ENCODE results near the gene SERPINB8.
"Not testable (repeated sequence)": the region's sequence is repeated elsewhere in the genome, so short reads cannot be mapped to it uniquely, and the experiment has no call there.

SERPINB8 gene

DNA sequence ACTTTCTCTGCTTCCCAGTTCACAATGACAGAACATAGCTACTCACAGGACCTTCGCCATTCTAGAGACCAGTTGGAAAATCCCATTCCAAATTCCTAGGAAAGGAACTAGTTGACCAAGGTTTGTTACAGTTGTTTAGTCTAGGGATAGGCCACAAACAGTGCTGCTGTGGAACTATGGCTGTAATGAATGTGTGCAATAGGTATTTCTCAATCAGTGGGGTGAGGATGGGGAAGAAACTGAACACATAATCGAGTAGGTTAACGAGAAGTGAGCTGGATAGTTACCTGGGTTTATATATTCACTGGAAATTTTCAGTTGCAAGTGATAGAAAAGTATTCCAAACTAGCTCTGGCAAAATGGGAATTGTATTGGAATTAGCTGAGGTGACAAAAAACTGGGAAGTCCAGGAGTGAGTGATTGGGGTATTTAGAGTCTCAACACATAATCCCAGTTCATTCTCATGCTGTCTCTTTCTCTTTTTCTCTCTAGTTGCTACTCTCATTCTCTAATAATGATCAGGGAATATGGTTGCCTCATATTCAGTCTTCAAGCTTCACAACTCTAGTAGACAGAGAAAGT, 39.0 kb upstream of the SERPINB8 start:
- DNase-seq = no peak
- H3K9ac ChIP-seq (ENCODE audit: low read length) = no peak overlapping the region
- H2BK5ac ChIP-seq (ENCODE audit: low read length) = no peak overlapping the region
- H3K4me1 ChIP-seq (ENCODE audit: control insufficient read depth, low read depth, low read length) = no peaks in the 10 kb centered on the region
- H3K56ac ChIP-seq (ENCODE audit: low read length) = no peak overlapping the region
- no peak overlapping the region for H3K27ac ChIP-seq (ENCODE audit: low read depth, low read length)
- H4K5ac ChIP-seq (ENCODE audit: low read length) = no peak overlapping the region
- no peak overlapping the region for H3K18ac ChIP-seq (ENCODE audit: low read length)
- no peak overlapping the region for H4K8ac ChIP-seq (ENCODE audit: low read depth, low read length)
- no peaks in the 10 kb centered on the region for H3K27me3 ChIP-seq (ENCODE audit: insufficient read depth, low read length, poor library complexity)
- H2BK15ac ChIP-seq (replicated peaks; ENCODE audit: low read depth) = no peak overlapping the region
- no peaks in the 10 kb centered on the region for H3K79me1 ChIP-seq (ENCODE audit: low read length)
- no peak overlapping the region for H3K4me3 ChIP-seq (ENCODE audit: low read length)
- no CpG with 5 or more reads among the region's 3 CpGs for WGBS (ENCODE audit: extremely low coverage, insufficient coverage, low lambda C conversion rate)
- no peak overlapping the region for H3K23ac ChIP-seq (ENCODE audit: low read length)
- no peaks in the 10 kb centered on the region for H3K79me2 ChIP-seq (ENCODE audit: control insufficient read depth, insufficient read depth, low read length)
- H2AK5ac ChIP-seq (ENCODE audit: low read length) = no peak overlapping the region
- no peak overlapping the region for H3K4ac ChIP-seq (ENCODE audit: low read depth, low read length)
- H3K36me3 ChIP-seq (ENCODE audit: control insufficient read depth, insufficient read depth, low read length) = no peaks in the 10 kb centered on the region
- H3K4me2 ChIP-seq (ENCODE audit: low read length) = no peak overlapping the region
- H2BK120ac ChIP-seq (ENCODE audit: low read depth, low read length) = no peak overlapping the region

DNA sequence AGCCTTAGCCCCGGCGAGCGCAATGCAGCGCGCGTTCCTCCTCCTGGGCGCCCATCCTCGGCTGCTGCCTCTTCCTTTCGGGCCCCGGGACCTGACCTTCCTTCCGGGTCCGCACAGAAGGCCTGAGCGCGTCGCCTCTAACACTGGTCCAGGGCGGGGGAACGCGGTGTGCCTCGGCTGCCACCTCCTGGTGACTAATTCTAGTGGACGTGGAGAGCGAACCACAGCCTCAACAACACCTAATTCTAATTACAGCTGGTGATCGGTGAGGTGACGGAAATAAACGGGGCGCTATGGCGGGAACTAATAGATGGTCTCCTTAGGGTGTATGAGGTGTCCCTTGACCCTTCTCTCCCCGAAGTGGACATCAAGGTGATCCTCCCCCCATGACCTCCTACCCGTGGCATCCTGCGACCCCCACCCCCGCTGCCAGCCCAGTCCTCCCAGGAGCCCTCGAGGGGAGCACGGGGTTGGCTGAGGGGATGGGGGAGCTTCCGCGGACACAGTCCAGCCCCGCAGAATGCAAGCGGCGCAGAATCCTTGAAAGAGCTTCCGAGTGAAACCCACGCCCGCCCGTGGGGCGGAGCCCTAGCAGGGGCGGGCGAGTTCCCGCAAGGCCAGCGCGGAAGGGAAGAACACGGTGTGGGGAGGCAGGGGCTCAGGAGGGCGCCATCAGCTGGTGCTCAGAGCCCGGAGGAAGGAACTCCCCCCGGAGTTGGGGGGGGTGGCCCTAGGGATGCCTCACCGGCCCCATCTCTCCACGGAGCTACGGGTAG, 33.5 kb upstream of the SERPINB8 start:
- no peaks in the 10 kb centered on the region for H3K27me3 ChIP-seq (ENCODE audit: insufficient read depth, low read length, poor library complexity)
- H2AK5ac ChIP-seq (ENCODE audit: low read length) = no peak overlapping the region
- no CpG with 5 or more reads among the region's 54 CpGs for WGBS (ENCODE audit: extremely low coverage, insufficient coverage, low lambda C conversion rate)
- peak; percentile 92 for DNase-seq
- peak overlapping the region; percentile 19 for H3K18ac ChIP-seq (ENCODE audit: low read length)
- no peaks in the 10 kb centered on the region for H3K4me1 ChIP-seq (ENCODE audit: control insufficient read depth, low read depth, low read length)
- peak overlapping the region; percentile 51 for H3K4me3 ChIP-seq (ENCODE audit: low read length)
- H3K36me3 ChIP-seq (ENCODE audit: control insufficient read depth, insufficient read depth, low read length) = no peaks in the 10 kb centered on the region
- peak overlapping the region; percentile 79 for H3K56ac ChIP-seq (ENCODE audit: low read length)
- peak overlapping the region; percentile 95 for H3K4me2 ChIP-seq (ENCODE audit: low read length)
- H3K79me1 ChIP-seq (ENCODE audit: low read length) = no peaks in the 10 kb centered on the region
- H2BK120ac ChIP-seq (ENCODE audit: low read depth, low read length) = no peak overlapping the region
- no peak overlapping the region for H4K8ac ChIP-seq (ENCODE audit: low read depth, low read length)
- no peaks in the 10 kb centered on the region for H3K79me2 ChIP-seq (ENCODE audit: control insufficient read depth, insufficient read depth, low read length)
- no peak overlapping the region for H4K5ac ChIP-seq (ENCODE audit: low read length)
- H3K9ac ChIP-seq (ENCODE audit: low read length) = peak overlapping the region; percentile 63
- no peak overlapping the region for H2BK15ac ChIP-seq (replicated peaks; ENCODE audit: low read depth)
- no peak overlapping the region for H3K27ac ChIP-seq (ENCODE audit: low read depth, low read length)
- H3K23ac ChIP-seq (ENCODE audit: low read length) = no peak overlapping the region
- H2BK5ac ChIP-seq (ENCODE audit: low read length) = no peak overlapping the region
- H3K4ac ChIP-seq (ENCODE audit: low read depth, low read length) = no peak overlapping the region

GRCh38 chr18:63936932-63937393, 32.9 kb upstream of the SERPINB8 start:
- H3K79me2 ChIP-seq (ENCODE audit: control insufficient read depth, insufficient read depth, low read length) = no peaks in the 10 kb centered on the region
- no peaks in the 10 kb centered on the region for H3K79me1 ChIP-seq (ENCODE audit: low read length)
- no peak overlapping the region for H2BK15ac ChIP-seq (replicated peaks; ENCODE audit: low read depth)
- H3K4ac ChIP-seq (ENCODE audit: low read depth, low read length) = no peak overlapping the region
- H3K27ac ChIP-seq (ENCODE audit: low read depth, low read length) = no peak overlapping the region
- no peak overlapping the region for H3K9ac ChIP-seq (ENCODE audit: low read length)
- H4K8ac ChIP-seq (ENCODE audit: low read depth, low read length) = no peak overlapping the region
- no peak overlapping the region for H2BK120ac ChIP-seq (ENCODE audit: low read depth, low read length)
- peak overlapping the region; percentile 95 for H3K4me2 ChIP-seq (ENCODE audit: low read length)
- no peak overlapping the region for H2AK5ac ChIP-seq (ENCODE audit: low read length)
- H3K23ac ChIP-seq (ENCODE audit: low read length) = no peak overlapping the region
- H4K5ac ChIP-seq (ENCODE audit: low read length) = no peak overlapping the region
- no peaks in the 10 kb centered on the region for H3K36me3 ChIP-seq (ENCODE audit: control insufficient read depth, insufficient read depth, low read length)
- no peak overlapping the region for H2BK5ac ChIP-seq (ENCODE audit: low read length)
- H3K4me3 ChIP-seq (ENCODE audit: low read length) = no peak overlapping the region
- H3K27me3 ChIP-seq (ENCODE audit: insufficient read depth, low read length, poor library complexity) = no peaks in the 10 kb centered on the region
- H3K18ac ChIP-seq (ENCODE audit: low read length) = no peak overlapping the region
- H3K4me1 ChIP-seq (ENCODE audit: control insufficient read depth, low read depth, low read length) = no peaks in the 10 kb centered on the region
- peak; percentile 3 for DNase-seq
- no CpG with 5 or more reads among the region's 19 CpGs for WGBS (ENCODE audit: extremely low coverage, insufficient coverage, low lambda C conversion rate)
- H3K56ac ChIP-seq (ENCODE audit: low read length) = peak overlapping the region; percentile 49

DNA sequence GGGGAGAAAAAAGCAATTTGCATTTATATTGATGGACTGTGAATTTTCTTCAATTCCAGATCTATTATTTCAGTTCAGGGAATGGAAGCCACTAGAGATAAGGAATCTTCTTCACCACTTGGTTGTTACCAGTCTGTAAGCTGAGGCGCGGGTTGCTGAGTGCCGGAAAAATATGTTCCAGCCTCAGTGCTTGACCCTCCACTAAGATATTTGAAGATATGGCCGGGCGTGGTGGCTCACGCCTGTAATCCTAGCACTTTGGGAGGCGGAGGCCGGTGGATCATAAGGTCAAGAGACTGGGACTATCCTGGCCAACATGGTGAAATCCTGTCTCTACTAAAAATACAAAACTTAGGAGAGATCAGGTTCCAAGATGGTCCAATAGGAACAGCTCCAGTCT, 29.9 kb upstream of the SERPINB8 start:
- no peak for DNase-seq
- no peak overlapping the region for H2BK15ac ChIP-seq (replicated peaks; ENCODE audit: low read depth)
- no peak overlapping the region for H3K23ac ChIP-seq (ENCODE audit: low read length)
- H3K9ac ChIP-seq (ENCODE audit: low read length) = no peak overlapping the region
- no peak overlapping the region for H3K18ac ChIP-seq (ENCODE audit: low read length)
- H3K56ac ChIP-seq (ENCODE audit: low read length) = no peak overlapping the region
- no peak overlapping the region for H4K8ac ChIP-seq (ENCODE audit: low read depth, low read length)
- no peak overlapping the region for H2BK120ac ChIP-seq (ENCODE audit: low read depth, low read length)
- H3K4me2 ChIP-seq (ENCODE audit: low read length) = no peak overlapping the region
- H2AK5ac ChIP-seq (ENCODE audit: low read length) = no peak overlapping the region
- H3K4me3 ChIP-seq (ENCODE audit: low read length) = no peak overlapping the region
- no peaks in the 10 kb centered on the region for H3K27me3 ChIP-seq (ENCODE audit: insufficient read depth, low read length, poor library complexity)
- H3K79me2 ChIP-seq (ENCODE audit: control insufficient read depth, insufficient read depth, low read length) = no peaks in the 10 kb centered on the region
- no peak overlapping the region for H2BK5ac ChIP-seq (ENCODE audit: low read length)
- no peak overlapping the region for H4K5ac ChIP-seq (ENCODE audit: low read length)
- no peaks in the 10 kb centered on the region for H3K36me3 ChIP-seq (ENCODE audit: control insufficient read depth, insufficient read depth, low read length)
- WGBS (ENCODE audit: extremely low coverage, insufficient coverage, low lambda C conversion rate) = no CpG with 5 or more reads among the region's 8 CpGs
- no peaks in the 10 kb centered on the region for H3K4me1 ChIP-seq (ENCODE audit: control insufficient read depth, low read depth, low read length)
- H3K79me1 ChIP-seq (ENCODE audit: low read length) = no peaks in the 10 kb centered on the region
- H3K4ac ChIP-seq (ENCODE audit: low read depth, low read length) = no peak overlapping the region
- no peak overlapping the region for H3K27ac ChIP-seq (ENCODE audit: low read depth, low read length)

DNA sequence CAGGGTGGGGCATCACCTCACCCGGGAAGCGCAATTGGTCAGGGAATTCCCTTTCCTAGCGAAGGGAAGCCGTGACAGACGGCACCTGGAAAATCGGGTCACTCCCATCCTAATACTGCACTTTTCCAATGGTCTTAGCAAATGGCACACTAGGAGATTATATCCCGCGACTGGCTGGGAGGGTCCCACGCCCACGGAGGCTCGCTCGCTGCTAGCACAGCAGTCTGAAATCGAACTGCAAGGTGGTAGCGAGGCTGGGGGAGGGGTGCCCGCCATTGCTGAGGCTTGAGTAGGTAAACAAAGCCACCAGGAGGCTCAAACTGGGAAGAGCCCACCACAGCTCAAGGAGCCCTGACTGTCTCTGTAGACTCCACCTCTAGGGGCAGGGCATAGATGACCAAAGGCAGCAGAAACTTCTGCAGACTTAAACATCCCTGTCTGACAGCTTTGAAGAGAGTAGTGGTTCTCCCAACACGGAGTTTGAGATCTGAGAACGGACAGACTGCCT, 29.3 kb upstream of the SERPINB8 start:
- H3K56ac ChIP-seq (ENCODE audit: low read length); H2BK5ac ChIP-seq (ENCODE audit: low read length); H3K79me1 ChIP-seq (ENCODE audit: low read length); H3K27ac ChIP-seq (ENCODE audit: low read depth, low read length); H4K8ac ChIP-seq (ENCODE audit: low read depth, low read length); H3K9ac ChIP-seq (ENCODE audit: low read length); H3K27me3 ChIP-seq (ENCODE audit: insufficient read depth, low read length, poor library complexity); H3K4me1 ChIP-seq (ENCODE audit: control insufficient read depth, low read depth, low read length); H3K4me2 ChIP-seq (ENCODE audit: low read length); H3K79me2 ChIP-seq (ENCODE audit: control insufficient read depth, insufficient read depth, low read length); H2BK15ac ChIP-seq (replicated peaks; ENCODE audit: low read depth); H2AK5ac ChIP-seq (ENCODE audit: low read length); H3K4me3 ChIP-seq (ENCODE audit: low read length); H3K4ac ChIP-seq (ENCODE audit: low read depth, low read length); H3K36me3 ChIP-seq (ENCODE audit: control insufficient read depth, insufficient read depth, low read length); H2BK120ac ChIP-seq (ENCODE audit: low read depth, low read length); H3K23ac ChIP-seq (ENCODE audit: low read length); H4K5ac ChIP-seq (ENCODE audit: low read length); H3K18ac ChIP-seq (ENCODE audit: low read length): not testable (repeated sequence)
- DNase-seq = peak; percentile 33
- no CpG with 5 or more reads among the region's 17 CpGs for WGBS (ENCODE audit: extremely low coverage, insufficient coverage, low lambda C conversion rate)
